Muscle layer of colon (tissue), 2 donors: ENCODE measurements around the gene TFAP2A.

Experiments used
- H3K27ac ChIP-seq: one replicate; pipeline ENCODE4 v1.7.0; 2013; ENCODE audit warnings: low read depth, mild to moderate bottlenecking, low read length, moderate library complexity
- H3K27me3 ChIP-seq, 2 donors: one replicate each; pipeline ENCODE4 v1.7.0; 2013; ENCODE audit warnings: low read length in 2 of 2, mild to moderate bottlenecking in 2 of 2; ENCODE audit not compliant: insufficient read depth in 2 of 2, control insufficient read depth in 1 of 2
- H3K36me3 ChIP-seq: one replicate; pipeline ENCODE4 v1.7.0; 2013; ENCODE audit warnings: mild to moderate bottlenecking, low read length; ENCODE audit not compliant: insufficient read depth
- H3K4me1 ChIP-seq: one replicate; pipeline ENCODE4 v1.7.0; 2013; ENCODE audit warnings: mild to moderate bottlenecking, low read length; ENCODE audit not compliant: insufficient read depth
- H3K4me3 ChIP-seq, 2 donors: one replicate each; pipeline ENCODE4 v1.7.0; 2013; ENCODE audit warnings: low read length in 2 of 2, low read depth in 1 of 2, mild to moderate bottlenecking in 1 of 2, moderate library complexity in 1 of 2
- H3K9ac ChIP-seq: one replicate; pipeline ENCODE4 v1.7.0; 2013; ENCODE audit warnings: low read length
- H3K9me3 ChIP-seq: one replicate; pipeline ENCODE4 v1.7.0; 2013; ENCODE audit warnings: mild to moderate bottlenecking, low read length
- donor health status: abdominal sarcoma.
- donor health status: Adenocarcinoma of cecum.

Gene TFAP2A

DNA sequence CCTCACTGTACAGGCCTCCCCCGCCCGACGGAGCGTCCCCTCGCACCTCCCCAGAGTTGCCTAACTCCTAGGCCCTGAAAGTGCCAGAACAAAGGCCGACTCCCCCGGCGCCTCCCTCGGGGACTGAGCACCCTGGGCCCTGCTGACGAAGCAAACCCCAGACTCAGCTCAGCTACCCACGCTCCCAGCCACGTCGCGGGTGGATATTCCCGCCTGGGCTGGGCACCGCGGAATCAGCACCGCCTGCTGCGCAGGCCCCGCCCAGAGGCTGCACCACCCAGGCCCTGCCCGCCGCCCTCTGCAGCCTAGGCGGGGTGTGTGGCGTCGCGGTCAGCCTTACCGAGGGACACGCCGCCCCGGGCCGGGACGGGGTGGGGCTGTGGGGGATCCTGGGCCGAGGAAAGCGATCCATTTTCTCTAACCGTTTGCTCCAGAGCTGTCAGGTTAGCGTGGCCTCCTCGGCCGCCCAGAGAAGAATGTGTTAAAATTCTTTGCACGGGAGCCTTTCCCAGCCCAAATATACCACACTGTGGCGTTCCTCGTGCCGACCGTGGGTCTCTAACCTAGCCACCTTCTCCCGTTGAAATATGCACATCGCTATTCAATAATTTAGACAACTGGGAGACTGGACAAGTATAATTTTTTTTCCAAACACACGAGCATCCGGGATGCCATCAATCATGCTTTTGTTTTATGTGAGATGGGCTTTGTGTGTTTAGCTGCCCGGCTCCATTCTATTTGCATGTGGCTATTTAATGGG lies 31.4 kb downstream of the TFAP2A start:
- H3K27ac ChIP-seq = no peak overlapping the region
- no peaks in the 10 kb centered on the region for H3K36me3 ChIP-seq
- H3K9me3 ChIP-seq = no peaks in the 10 kb centered on the region
- H3K27me3 ChIP-seq = peaks cover 67 to 78% of the 10 kb centered on the region in 2 donors
- no peak overlapping the region for H3K9ac ChIP-seq
- H3K4me1 ChIP-seq = no peaks in the 10 kb centered on the region
- no peak overlapping the region for H3K4me3 ChIP-seq

DNA sequence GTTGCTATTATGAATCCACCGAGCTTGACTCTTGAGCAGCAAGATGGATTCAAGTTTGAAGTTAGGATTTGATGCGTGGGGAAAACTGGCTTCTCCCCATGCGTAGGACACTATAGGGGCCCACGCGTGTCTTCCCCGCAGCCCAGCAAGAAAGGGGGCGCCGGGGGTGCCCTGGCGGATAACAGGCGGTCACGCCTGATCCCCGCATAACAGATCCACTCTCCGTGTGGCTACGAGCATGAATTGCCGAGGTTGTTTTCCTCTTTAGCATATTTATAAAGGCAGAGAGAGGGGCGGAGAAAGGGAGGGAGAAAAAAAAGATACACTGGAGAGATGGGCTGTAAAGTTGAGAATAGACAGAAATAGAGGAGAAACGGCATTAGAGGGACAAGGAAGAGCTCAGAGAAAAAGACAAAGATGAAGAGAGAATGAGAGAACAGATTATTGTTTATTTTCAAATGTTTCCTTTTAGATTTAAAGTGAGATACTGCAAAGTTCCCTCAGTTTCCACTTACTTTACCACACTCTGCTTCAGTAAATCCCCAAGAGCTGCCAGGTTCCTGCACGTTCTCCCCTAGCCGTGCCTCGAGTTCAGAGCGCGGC lies 32.0 kb downstream of the TFAP2A start:
- Histone ChIP-seq H3K4me1 (no peaks in the 10 kb centered on the region), H3K9ac (no peak overlapping the region), H3K27me3 (peaks cover 60 to 76% of the 10 kb centered on the region in 2 donors), H3K4me3 (no peak overlapping the region), H3K9me3 (no peaks in the 10 kb centered on the region), H3K27ac (no peak overlapping the region), H3K36me3 (no peaks in the 10 kb centered on the region)

DNA sequence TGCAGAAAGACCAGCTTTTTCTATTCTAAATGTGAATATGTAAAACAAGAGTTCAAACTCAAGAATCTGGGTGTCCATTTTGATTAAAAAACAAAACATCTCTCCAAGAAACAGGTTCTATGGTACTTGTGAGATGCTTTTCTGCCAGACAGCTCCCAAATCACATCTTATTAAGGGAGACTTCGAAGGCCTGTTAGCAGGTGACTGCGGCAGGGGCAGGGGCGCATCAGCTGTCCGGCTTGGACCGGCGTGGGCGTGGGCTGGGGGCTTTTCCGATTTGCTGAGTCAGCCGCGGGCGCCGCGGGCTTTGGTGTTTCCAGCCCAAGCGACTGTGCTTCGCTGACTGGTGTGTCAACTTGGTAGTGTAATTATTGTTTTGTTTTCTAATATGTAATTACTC lies 32.6 kb downstream of the TFAP2A start:
- Histone ChIP-seq H3K27ac (no peak overlapping the region), H3K9ac (no peak overlapping the region), H3K4me3 (no peak overlapping the region), H3K9me3 (no peaks in the 10 kb centered on the region), H3K4me1 (no peaks in the 10 kb centered on the region), H3K36me3 (no peaks in the 10 kb centered on the region), H3K27me3 (peaks cover 55 to 71% of the 10 kb centered on the region in 2 donors)

DNA sequence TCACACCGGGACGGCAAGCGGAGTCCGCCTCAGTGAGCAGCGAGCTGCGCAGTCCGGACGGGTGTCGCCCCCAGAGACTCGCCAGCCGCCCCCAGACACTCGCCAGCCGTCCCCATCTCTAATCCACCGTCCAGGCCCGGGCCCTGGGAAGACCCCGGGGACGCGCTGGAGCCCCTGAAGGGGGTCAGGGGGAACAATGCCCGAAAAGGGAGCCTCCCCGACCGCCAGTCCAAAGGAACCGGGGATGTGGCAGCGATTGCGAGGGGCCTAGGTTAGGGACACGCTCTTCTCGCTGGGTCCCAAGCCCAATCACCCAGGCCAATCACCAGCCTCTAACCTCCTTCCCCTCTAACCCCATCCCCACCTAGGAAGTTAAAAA lies 33.1 kb downstream of the TFAP2A start:
- Histone ChIP-seq H3K27ac (no peak overlapping the region), H3K9me3 (no peaks in the 10 kb centered on the region), H3K4me3 (no peak overlapping the region), H3K27me3 (peaks cover 51 to 67% of the 10 kb centered on the region in 2 donors), H3K36me3 (no peaks in the 10 kb centered on the region), H3K9ac (no peak overlapping the region), H3K4me1 (no peaks in the 10 kb centered on the region)

DNA sequence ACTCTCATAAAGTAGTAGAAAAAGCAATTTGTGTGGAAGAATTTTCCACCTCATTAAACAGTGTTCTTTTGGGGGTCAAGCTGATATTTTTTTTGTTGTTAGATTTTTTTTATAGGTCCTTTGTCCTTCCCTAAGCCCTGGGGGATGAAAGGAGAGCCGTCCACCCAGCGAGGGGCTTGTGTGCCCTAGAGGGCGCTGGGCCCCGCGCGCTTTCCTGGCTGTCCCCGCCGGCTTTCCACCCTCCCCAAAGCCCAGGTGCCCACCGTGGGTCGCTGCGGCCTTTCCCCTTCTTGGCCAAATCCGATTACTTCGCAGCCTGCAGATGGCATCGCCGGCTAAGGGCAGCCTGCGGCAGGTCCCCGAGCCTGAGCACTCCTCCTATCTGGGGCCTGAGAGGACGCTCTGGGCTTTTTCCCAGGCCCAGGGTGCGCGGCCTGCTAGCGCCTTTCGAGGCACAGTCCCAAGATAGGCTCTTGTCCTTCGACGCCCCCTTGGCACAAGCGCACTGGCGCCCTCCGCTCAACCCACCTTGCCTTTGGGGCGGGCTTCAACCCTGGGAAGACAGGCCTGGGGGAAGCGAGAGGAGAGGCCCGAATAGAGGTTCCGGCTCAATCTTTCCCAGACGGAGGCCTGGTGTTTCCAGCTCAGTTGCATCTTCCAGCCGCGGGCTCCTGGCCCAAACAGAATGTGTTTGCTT lies 33.6 kb downstream of the TFAP2A start:
- H3K27ac ChIP-seq = no peak overlapping the region
- peaks cover 45 to 66% of the 10 kb centered on the region in 2 donors for H3K27me3 ChIP-seq
- no peak overlapping the region for H3K9ac ChIP-seq
- H3K36me3 ChIP-seq = no peaks in the 10 kb centered on the region
- no peaks in the 10 kb centered on the region for H3K4me1 ChIP-seq
- H3K9me3 ChIP-seq = no peaks in the 10 kb centered on the region
- H3K4me3 ChIP-seq = no peak overlapping the region

DNA sequence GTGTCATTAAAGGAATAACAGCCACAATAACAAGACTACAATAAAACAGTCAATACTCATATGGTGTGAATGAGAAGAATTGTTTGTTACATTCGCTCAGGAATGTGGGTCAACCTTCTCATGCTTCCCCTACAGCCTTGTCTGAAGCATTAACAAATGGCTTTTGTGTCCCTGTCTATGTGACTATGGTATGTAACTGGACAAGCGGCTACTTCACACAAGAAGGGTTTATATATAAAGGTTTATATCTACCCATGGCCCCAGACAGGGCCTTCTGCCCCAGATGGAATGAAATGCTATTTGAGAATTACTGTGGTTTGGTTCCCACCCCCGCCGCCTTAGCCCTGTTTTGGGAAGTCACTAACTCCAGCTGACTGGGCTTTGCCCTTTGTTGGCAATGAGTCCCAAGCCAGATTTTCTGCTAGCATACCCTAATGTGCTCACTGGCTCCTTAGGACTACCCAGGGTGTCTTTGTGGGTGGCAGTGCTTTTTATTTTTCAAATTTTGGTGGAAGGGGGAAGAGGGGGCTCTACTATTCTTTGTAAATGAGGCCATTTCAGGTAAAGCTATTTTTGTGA lies 39.4 kb downstream of the TFAP2A start:
- Histone ChIP-seq H3K4me1 (no peaks in the 10 kb centered on the region), H3K9me3 (no peaks in the 10 kb centered on the region), H3K36me3 (no peaks in the 10 kb centered on the region), H3K27ac (no peak overlapping the region), H3K9ac (no peak overlapping the region), H3K27me3 (peaks cover 0 to 8% of the 10 kb centered on the region in 2 donors), H3K4me3 (no peak overlapping the region)

DNA sequence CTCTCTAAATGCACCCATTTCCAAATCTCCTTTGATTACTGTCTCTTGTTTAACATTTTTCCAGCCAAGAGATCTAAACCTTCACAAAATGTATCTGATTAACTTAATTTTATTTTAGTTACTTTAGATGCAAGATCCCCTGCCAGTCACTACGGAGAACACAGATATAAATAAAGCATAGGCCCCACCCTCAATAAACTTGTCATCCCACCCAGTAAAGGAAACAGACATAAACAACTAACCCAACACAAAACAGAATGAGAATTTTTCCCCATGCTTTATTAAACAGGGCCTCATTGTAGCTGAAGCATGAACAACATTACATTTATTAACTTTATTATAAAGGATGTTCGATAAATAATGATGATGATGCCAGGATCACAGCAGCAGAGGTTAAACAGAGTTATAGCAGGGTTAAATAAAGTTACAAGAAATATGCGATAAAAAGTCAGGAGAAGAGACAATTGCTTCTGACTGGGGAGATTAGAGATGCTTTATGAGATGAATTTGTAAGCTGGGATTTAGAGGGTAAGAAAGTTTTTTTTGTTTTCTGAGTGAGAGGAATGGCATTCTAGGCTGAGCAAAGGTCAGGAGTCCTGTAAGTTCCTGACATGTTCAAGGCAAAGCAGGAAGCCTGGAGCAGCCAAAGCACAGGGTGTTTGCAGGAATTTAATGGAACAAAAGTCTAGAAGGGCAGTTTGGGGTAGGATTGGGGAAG lies 41.1 kb downstream of the TFAP2A start:
- Histone ChIP-seq H3K27me3 (peaks cover 0 to 5% of the 10 kb centered on the region in 2 donors), H3K9me3 (no peaks in the 10 kb centered on the region), H3K36me3 (no peaks in the 10 kb centered on the region), H3K4me3 (no peak overlapping the region), H3K4me1 (no peaks in the 10 kb centered on the region), H3K27ac (no peak overlapping the region), H3K9ac (no peak overlapping the region)

DNA sequence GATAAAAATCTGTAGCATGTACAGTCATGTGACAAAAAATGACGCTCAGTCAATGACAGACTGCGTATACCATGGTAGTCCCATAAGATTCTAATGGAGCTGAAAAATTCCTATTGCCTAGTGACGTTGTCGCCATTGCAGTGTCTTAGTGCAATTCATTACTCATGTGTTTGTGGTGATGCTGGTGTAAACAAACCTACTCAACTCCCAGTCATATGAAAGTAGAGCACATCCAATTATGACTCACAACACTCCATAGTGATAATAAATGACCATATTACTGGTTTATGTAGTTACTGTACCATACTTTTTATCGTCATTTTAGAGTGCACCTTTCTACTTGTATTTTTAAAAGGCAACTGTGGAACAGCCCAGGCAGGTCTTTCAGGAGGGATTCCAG lies 45.0 kb downstream of the TFAP2A start:
- no peaks in the 10 kb centered on the region for H3K36me3 ChIP-seq

DNA sequence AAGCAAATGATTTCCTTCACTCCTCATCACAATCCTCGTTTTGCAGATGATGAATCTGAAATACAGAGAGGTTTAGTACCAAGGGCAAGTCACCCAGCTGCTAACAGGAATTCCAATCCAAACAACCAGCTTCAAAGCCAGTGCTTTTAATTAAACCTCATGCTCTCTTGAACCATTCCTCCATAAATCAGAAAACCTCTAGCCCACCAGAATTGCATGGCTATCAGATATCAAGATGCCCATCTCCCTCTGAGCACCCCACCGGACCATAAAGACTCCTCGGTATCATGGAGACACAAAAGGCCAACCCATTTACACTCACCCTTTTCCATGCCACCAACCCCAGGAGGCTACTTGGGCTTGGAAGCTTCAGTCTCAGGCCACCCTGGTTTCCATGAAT lies 46.0 kb downstream of the TFAP2A start:
- no peaks in the 10 kb centered on the region for H3K9me3 ChIP-seq
- no peaks in the 10 kb centered on the region for H3K36me3 ChIP-seq
- no peak overlapping the region for H3K9ac ChIP-seq
- H3K4me3 ChIP-seq = no peak overlapping the region
- no peak overlapping the region for H3K27ac ChIP-seq
- no peaks in the 10 kb centered on the region for H3K27me3 ChIP-seq
- no peaks in the 10 kb centered on the region for H3K4me1 ChIP-seq

More for the DNA sequence above, 45.0 kb downstream of the TFAP2A start:
- Histone ChIP-seq H3K27me3 (no peaks in the 10 kb centered on the region), H3K4me3 (no peak overlapping the region), H3K4me1 (no peaks in the 10 kb centered on the region), H3K9ac (no peak overlapping the region), H3K9me3 (no peaks in the 10 kb centered on the region), H3K27ac (no peak overlapping the region)

DNA sequence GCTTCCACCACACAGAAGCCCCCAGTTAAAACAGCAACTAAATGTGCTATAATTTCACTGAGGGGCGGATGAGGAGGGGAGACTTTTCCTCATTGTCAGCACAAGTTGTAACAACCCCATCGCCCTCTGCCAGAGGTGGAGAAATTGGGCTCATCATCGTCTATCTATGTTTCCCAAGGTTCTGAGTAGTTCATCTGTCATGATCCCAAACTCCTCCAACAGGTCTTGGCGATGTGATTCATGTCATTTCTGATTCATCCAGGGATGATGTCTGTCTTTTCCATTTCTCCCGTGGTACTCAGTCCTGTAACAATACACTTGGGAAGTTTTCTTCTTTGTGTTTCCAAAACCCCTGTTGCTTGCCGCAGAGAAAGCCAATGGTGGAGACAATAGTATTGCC lies 51.0 kb downstream of the TFAP2A start:
- Histone ChIP-seq H3K27ac (no peak overlapping the region), H3K36me3 (no peaks in the 10 kb centered on the region)

DNA sequence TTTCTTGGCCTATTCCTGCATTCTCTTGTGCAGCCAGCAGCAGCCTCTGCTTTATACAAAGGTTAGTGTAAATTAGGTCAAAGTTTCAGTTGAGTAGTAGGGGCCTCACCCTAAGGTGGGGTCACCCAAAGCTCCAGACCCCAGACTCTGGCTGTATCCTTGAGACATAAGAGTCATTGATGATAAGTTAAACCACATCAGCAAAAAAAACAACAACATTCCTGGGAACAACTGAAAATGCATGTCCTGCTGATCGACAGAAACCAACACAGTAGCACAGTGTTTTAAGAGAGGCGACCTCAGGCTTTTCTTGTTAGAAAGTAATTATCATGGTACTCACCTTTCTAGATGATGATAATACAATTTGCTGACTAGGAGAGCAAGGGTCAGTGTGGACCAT lies 52.6 kb downstream of the TFAP2A start:
- H3K4me1 ChIP-seq = no peaks in the 10 kb centered on the region
- H3K36me3 ChIP-seq = no peaks in the 10 kb centered on the region
- no peak overlapping the region for H3K4me3 ChIP-seq
- H3K9ac ChIP-seq = no peak overlapping the region
- no peaks in the 10 kb centered on the region for H3K27me3 ChIP-seq
- H3K9me3 ChIP-seq = no peaks in the 10 kb centered on the region
- no peak overlapping the region for H3K27ac ChIP-seq

More for the DNA sequence above, 51.0 kb downstream of the TFAP2A start:
- Histone ChIP-seq H3K9ac (no peak overlapping the region), H3K4me1 (no peaks in the 10 kb centered on the region), H3K4me3 (no peak overlapping the region), H3K9me3 (no peaks in the 10 kb centered on the region), H3K27me3 (no peaks in the 10 kb centered on the region)
